Uterus (tissue), 4 donors: ENCODE results near the gene TMEM255B. TPM values are rescaled to one million over a fixed set of nuclear protein-coding genes. Genes with fewer than 3 reads are reported as not detected.

ENCODE experiments used
- DNase-seq, 2 donors: peaks; one replicate each; pipeline ENCODE4 v3.0.0-alpha.2; 2019 to 2020
- H3K27ac ChIP-seq, 2 donors: fragments of 200-600 bp; sonication (generic); 1 replicate in 1 of 2; 2 replicates in 1 of 2; pipeline ENCODE4 v1.5.1; 2016 to 2018
- H3K27me3 ChIP-seq, 2 donors: fragments of 200-600 bp; sonication (generic); one replicate each; pipeline ENCODE4 v1.5.1; 2018 to 2019; ENCODE audit warnings: control low read depth in 1 of 2
- H3K36me3 ChIP-seq, 2 donors: fragments of 200-600 bp; sonication (generic); one replicate each; pipeline ENCODE4 v1.5.1; 2019; ENCODE audit warnings: control low read depth in 1 of 2
- H3K4me1 ChIP-seq, 2 donors: fragments of 200-600 bp; sonication (generic); one replicate each; pipeline ENCODE4 v1.5.1; 2018 to 2019; ENCODE audit warnings: control low read depth in 1 of 2
- H3K4me3 ChIP-seq, 2 donors: fragments of 200-600 bp; sonication (generic); 1 replicate in 1 of 2; 2 replicates in 1 of 2; pipeline ENCODE4 v1.5.1; 2018 to 2019; ENCODE audit warnings: mild to moderate bottlenecking in 1 of 2
- H3K9me3 ChIP-seq, 2 donors: fragments of 200-600 bp; sonication (generic); one replicate each; pipeline ENCODE4 v1.5.1; 2019; ENCODE audit warnings: control low read depth in 1 of 2
- CTCF ChIP-seq, 4 experiments: fragments of 200-600 bp in 2 of 4; fragments of 450-650 bp in 2 of 4; sonication (generic) in 2 of 4; IDR thresholded peaks; one replicate each; pipeline ENCODE4 v1.5.1; 2016 to 2019; ENCODE audit warnings: antibody characterized with exemption in 4 of 4, mild to moderate bottlenecking in 2 of 4, moderate library complexity in 1 of 4
- POLR2A ChIP-seq, 2 donors: fragments of 450-650 bp; IDR thresholded peaks; one replicate each; pipeline ENCODE4 v1.6.1; 2016; ENCODE audit warnings: antibody characterized with exemption in 2 of 2, mild to moderate bottlenecking in 1 of 2, moderate library complexity in 1 of 2
- intact Hi-C: fragments of 100-400 bp; cut with DNase I; formaldehyde crosslinking; loops from one replicate; pipeline ENCODE4 v1.15.1; 2023; ENCODE audit warnings: low total_unique reads
- total RNA-seq, 4 donors: library from RNA; depleted of rRNA in 3 of 4; stranded (reverse); fragments of >200 nt in 3 of 4; gene quantifications; one replicate each; pipeline versions ENCODE4 v1.1.0 to v1.2.4, GENCODE V29; 2014 to 2023
- donor health status: DM: yes; HTN: yes; CAD: no.

The TMEM255B gene
- total RNA-seq, 4 donors from 2014 or later, result 1.8 to 143 (median 33.2) TPM

GRCh38 chr13:113804703-113805430, 45.8 kb downstream of the TMEM255B start:
- Histone ChIP-seq H3K4me1 (no peaks in the 10 kb centered on the region), H3K9me3 (no peaks in the 10 kb centered on the region), H3K27me3 (no peaks in the 10 kb centered on the region), H3K27ac (no peak overlapping the region), H3K36me3 (no peaks in the 10 kb centered on the region), H3K4me3 (no peak overlapping the region)
- DNase-seq, result no peak
- no peak for TF ChIP-seq POLR2A (IDR thresholded peaks at IDR 0.05)
- no peak for TF ChIP-seq CTCF (IDR thresholded peaks at IDR 0.05)
- intact Hi-C loops, result no loop called here

GRCh38 chr13:113805431-113806103, 46.5 kb downstream of the TMEM255B start:
- H3K4me3 ChIP-seq, result no peak overlapping the region
- no peaks in the 10 kb centered on the region for H3K27me3 ChIP-seq
- DNase-seq, result no peak
- H3K9me3 ChIP-seq, result no peaks in the 10 kb centered on the region
- no peaks in the 10 kb centered on the region for H3K36me3 ChIP-seq
- TF ChIP-seq POLR2A (IDR thresholded peaks at IDR 0.05), result no peak
- TF ChIP-seq CTCF (IDR thresholded peaks at IDR 0.05), result no peak
- no peaks in the 10 kb centered on the region for H3K4me1 ChIP-seq
- H3K27ac ChIP-seq, result no peak overlapping the region
- intact Hi-C loops, result no loop called here

- no peaks in the 10 kb centered on the region for H3K4me1 ChIP-seq
These were observed 47.1 kb downstream of the TMEM255B start for GRCh38 chr13:113806104-113806471.

GRCh38 chr13:113806526-113806925, 47.5 kb downstream of the TMEM255B start:
- Histone ChIP-seq H3K4me3 (no peak overlapping the region), H3K36me3 (no peaks in the 10 kb centered on the region), H3K27me3 (no peaks in the 10 kb centered on the region), H3K4me1 (no peaks in the 10 kb centered on the region), H3K27ac (no peak overlapping the region), H3K9me3 (no peaks in the 10 kb centered on the region)
- no peak for DNase-seq
- intact Hi-C loops, result no loop called here
- TF ChIP-seq POLR2A (IDR thresholded peaks at IDR 0.05) (no peak), CTCF (IDR thresholded peaks at IDR 0.05) (no peak)

More at GRCh38 chr13:113806104-113806471, 47.1 kb downstream of the TMEM255B start:
- no peak for DNase-seq
- Histone ChIP-seq H3K27me3 (no peaks in the 10 kb centered on the region), H3K4me3 (no peak overlapping the region), H3K9me3 (no peaks in the 10 kb centered on the region), H3K27ac (no peak overlapping the region), H3K36me3 (no peaks in the 10 kb centered on the region)
- no peak for TF ChIP-seq CTCF (IDR thresholded peaks at IDR 0.05)
- no peak for TF ChIP-seq POLR2A (IDR thresholded peaks at IDR 0.05)
- intact Hi-C loops, result no loop called here

- no peak overlapping the region for H3K4me3 ChIP-seq
- H3K9me3 ChIP-seq, result no peaks in the 10 kb centered on the region
- H3K27ac ChIP-seq, result no peak overlapping the region
- no peaks in the 10 kb centered on the region for H3K27me3 ChIP-seq
- no peaks in the 10 kb centered on the region for H3K4me1 ChIP-seq
- TF ChIP-seq POLR2A (IDR thresholded peaks at IDR 0.05) (no peak), CTCF (IDR thresholded peaks at IDR 0.05) (no peak)
- no peaks in the 10 kb centered on the region for H3K36me3 ChIP-seq
- intact Hi-C loops, result no loop called here
- DNase-seq, result no peak
These were observed 49.2 kb downstream of the TMEM255B start for GRCh38 chr13:113808058-113808834.
